GM19455 (cell line): Measurements from ENCODE around the gene STEEP1.
"Not testable (repeated sequence)": the region's sequence is repeated elsewhere in the genome, so short reads cannot be mapped to it uniquely, and the experiment has no call there.

Experiments
- ATAC-seq: cut with Tn5 transposase; IDR thresholded peaks from one replicate; pipeline ENCODE4 v1.9.1; 2021; ENCODE audit not compliant: unreplicated experiment

Gene STEEP1

DNA sequence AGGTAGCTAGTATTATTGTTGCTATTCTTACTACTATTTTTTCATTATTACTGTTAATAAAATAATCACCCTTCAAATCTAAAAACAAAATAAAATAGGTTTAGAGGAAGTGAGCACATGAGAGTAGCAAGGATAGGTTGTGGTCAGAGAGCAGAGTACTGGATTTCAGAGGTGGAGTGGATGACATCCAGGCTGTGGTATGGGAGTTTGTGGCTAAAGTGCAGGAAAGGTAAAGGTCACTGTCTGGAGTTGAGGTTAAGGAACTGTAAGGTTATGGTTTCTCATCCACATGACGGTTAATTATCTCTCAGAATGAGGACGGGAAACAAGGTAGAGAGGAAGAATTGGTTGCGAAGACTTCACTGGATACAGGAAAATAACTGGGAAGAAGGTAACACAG is 27.7 kb downstream of the STEEP1 start:
- no peak for ATAC-seq

DNA sequence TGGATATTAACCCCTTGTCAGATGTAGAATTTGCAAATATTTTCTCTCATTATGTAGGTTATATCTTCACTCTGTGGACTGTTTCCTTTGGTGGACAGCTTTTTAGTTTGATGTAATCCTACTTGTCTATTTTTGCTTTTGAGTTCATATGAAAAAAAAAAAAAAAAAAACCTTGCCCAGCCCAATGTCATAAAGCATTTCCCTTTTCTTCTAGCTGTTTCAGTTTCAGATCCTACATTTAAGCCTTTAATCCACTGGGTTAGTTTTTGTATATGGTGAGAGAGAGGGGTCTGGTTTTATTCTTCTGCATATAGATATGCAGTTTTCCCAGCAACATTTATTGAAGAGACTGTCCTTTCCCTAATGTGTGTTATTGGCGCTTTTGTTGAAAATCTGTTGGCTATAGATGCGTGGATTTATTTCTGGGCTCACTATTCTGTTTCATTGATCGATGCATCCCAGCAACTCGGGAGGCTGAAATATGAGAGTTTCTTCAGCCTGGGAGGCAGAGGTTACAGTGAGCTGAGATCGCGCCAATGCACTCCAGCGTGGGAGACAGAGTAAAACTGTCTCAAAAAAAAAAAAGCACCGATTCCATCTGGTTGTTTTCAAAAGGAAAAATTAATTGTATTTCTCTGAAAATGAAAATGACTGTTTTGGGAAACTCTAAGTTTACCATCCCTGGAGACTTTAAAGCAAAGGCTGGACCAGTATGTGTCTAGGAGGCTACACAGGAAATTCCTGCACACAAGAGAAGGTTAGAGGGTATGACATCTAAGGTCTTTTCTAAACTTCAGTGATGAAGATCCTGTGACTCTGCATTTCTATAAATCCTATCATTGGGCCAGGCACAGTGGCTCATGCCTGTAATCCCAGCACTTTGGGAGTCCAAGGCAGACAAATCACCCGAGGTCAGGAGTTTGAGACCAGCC is 35.6 kb downstream of the STEEP1 start:
- ATAC-seq = no peak

GRCh38 chrX:119523664-119524184 is 41.5 kb downstream of the STEEP1 start:
- no peak for ATAC-seq

DNA sequence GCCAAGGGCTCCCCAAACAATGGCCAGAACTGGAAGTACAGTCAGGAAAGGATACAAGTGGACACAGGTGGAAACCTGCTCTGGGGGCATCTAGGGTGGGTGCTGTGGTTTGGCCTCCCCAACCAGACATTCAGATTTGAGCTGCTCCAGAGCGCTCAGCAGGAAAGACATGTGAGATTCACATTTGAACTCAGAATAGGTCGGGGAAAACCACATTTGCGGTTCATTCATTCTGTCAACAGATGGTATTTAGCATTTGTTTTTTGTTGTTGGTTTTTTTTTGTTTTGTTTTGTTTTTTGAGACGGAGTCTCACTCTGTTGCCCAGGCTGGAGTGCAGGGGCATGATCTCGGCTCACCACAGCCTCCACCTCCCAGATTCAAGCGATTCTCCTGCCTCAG is 44.0 kb downstream of the STEEP1 start:
- no peak for ATAC-seq

DNA sequence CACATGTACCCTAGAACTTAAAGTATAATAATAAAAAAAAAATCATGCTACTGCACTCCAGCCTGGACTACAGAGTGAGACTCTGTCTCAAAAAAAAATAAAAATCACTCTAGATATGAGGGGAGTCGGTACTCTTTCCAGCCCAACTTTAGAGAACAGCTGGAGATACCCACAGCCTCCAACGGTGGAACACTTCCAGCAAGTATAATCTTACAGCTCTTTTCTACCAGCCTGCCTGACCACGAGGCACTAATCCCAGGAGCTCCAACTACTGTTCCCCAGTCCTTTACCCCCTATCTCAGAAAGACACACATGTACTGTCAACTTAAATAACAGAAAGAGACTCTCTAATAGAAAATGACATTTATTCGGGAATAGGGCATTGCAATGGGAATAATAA is 46.8 kb downstream of the STEEP1 start:
- ATAC-seq = no peak

DNA sequence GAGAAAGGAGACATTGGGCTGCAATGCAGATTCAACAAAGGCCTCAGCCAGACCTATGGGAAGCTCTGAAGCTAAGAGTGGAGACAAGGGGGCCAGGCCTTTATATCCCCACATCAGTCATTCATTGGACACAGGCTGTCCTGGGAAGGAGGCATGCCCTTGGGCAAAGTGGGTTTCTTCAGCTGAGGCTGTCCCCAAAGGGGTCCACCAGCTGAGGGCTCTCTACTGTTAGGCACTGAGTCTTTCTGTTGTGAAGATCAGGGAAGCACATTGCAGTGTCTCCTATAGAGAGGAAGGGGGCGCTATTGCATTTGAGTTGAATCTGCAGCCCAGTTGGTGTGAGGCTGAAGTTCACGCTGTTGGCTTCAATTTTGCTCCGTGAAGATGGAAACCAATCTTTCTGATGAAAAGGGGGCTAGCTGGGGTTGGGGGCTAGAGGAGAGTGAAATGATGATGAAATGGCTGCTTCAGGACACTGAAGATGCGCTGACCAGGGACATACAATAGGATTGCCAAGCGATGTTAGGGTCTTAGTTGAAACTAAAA is 49.0 kb downstream of the STEEP1 start:
- peak; percentile 71 for ATAC-seq

DNA sequence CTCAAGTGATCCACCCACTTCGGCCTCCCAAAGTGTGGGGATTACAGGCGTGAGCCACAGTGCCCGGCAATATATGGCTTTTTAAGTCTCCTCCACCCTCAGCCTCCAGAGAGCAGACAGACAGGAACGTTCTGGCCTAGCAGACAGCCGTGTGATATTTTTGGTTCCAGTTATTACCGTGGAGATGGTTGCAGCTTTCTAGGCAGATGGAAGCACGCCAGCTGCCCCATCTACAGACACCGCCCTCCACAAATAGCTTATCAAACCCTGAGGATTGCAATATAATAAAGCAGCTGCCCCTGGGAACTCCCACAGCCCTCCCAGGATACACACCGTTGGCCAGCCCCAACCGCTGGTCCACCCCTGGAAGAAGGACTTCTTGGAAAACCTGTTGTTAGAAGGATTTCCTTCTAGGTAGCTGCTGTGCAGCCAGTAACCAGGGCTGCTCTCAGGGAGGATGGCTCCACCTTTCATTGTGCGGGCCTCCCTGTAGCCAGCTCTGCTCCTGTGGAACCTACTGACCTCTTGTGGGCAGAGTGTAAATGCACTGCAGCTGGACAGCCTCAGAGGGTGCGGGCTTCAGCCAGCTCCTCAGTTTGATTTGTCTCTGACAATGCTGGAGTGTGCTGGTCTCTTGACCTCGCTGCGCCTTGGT is 52.9 kb downstream of the STEEP1 start:
- no peak for ATAC-seq

- no peak for ATAC-seq
These were observed 58.0 kb downstream of the STEEP1 start for GRCh38 chrX:119507206-119507605.

DNA sequence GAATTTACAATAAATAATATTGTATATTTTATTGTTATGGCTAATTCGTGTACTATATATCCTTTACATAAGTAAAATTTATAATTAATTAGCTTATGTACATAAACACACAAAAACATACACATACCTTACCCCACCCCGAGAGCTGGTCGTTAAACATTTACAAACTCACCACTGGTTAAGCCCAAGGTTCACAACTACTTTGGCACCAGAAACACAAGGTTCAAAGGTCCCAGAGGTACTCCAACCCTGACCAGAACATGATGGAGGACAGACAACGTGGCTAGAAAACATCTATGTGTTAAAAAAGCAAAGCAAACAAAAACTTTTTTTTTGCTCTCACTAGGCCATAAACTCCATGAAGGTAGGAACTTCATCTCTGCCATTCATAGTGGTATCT is 59.3 kb downstream of the STEEP1 start:
- no peak for ATAC-seq

DNA sequence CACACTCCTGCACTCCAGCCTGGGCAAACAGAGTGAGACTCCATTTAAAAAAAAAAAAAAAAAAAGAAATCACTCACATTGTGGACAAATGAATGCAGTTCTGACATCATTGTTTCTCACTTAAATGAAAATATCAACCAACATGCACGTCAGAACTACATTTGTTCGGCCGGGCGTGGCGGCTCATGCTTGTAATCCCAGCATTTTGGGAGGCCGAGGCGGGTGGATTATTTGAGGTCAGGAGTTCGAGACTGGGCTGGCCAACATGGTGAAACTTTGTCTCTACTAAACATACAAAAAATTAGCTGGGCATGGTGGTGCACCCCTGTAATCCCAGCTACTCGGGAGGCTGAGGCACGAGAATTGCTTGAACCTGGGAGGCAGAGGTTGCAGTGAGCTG is 60.1 kb downstream of the STEEP1 start:
- not testable (repeated sequence) for ATAC-seq

DNA sequence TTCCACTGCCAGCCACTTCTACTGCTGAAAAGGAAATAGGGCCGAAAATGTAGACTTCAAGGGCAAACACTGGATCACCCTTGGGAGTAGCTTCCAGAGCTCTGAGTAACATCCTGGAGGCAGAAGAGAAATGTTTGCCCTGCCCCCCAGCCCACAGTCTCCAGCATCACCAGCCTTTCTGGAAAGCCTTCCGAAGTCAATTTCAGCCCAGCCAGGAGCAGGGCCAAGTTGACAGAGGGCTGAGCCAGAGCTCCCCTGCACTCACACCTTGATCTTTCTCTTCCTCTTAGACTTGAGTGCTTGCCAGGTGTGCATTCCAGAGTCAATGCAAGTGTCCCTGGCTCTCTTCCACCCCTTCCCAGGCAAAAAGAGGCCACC is 61.7 kb downstream of the STEEP1 start:
- ATAC-seq = no peak

DNA sequence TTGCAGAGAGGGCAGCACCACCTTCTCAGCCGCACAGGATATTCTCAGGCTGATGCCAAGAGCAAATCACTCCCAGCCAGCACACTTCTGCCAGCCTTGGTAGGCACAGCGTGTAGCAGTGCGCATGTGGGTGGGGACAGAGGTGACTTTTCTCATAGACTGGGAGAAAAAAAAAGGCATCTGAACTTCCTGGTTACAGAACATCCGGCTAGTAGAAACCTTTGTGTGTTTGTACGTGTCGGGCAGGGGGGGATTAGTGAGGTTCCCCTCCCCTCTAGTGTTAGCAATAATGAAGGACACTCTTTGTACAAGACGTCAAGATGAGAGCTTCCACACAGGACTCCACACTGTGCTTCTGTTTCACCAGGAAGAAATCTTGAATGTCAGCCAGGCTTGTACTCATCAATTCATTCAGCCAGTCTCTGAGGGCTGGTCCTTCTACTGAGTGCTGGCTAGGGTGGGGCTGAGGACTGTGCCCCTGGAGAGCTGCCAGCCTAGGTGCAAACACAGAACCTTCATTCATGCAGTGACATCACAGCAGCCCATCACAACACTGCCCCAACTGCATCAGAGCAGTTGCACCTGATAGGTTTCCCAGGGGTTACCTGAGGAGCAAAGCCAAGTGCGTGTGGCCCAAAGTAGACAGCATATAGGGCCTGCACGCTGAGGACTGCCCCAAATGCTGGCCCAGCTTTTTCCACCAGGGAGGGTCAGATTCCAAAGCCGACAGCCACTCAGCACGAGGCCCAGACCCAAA is 62.3 kb downstream of the STEEP1 start:
- no peak for ATAC-seq

DNA sequence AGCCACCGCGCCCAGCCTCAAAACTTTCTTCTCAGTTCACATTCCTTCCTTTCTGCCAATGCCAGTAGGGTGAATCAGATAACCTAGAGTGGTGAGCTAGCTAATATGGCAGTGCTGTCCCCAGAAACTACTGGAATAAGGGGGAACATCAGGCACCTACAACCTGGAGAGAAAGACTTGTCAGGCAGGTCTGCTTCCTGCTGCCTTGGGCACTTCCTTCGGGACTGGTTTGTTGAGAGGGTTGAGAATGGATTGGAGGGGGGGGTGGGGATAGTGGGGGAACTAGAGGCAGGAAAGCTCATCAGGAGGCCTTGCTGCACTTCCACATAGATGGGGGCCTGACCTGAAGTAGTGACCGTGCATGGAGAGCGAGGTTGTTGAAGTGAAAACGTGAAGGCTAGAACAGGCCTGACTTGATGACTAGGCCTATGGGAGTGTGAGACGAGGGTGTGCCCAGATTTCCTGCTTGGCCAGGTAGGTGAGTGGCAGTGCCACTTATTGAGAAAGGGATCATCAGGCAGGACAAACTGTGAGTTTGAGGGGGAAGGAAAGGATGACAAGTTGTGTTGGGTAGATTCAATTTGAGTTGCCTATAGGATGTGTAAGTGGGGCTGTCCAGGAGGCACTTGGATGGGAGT is 63.6 kb downstream of the STEEP1 start:
- no peak for ATAC-seq

- ATAC-seq = no peak
These were observed 65.0 kb downstream of the STEEP1 start for GRCh38 chrX:119500061-119500800.

GRCh38 chrX:119497185-119497584 is 68.0 kb downstream of the STEEP1 start:
- ATAC-seq = no peak

- ATAC-seq = no peak
These were observed 69.2 kb downstream of the STEEP1 start for GRCh38 chrX:119495734-119496726.

DNA sequence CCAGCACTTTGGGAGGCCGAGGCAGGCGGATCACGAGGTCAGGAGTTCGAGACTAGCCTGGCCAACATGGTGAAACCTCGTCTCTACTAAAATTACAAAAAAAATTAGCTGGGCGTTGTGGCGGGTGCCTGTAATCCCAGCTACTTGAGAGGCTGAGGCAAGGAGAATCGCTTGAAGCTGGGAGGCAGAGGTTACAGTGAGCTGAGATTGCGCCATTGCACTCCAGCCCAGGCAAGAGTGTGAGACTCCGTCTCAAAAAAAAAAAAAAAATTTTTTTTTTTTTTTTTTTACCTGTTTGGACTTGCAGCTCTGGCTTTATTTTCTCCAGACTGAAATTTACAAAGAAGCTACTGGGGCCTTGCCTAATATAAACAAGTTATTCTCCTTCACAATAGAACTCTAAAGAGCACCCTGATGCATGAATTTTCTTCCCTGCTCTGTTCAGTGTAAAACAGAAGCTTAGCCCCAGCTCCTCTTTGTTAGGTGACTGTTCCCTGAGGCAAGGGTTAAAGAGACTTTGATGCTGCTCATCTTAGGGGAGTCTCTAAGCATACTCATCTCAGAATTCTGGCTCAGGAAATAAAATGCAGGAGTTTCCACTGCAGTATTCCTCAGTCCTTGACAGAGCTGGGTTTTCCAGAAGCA is 71.2 kb downstream of the STEEP1 start:
- ATAC-seq = not testable (repeated sequence)

DNA sequence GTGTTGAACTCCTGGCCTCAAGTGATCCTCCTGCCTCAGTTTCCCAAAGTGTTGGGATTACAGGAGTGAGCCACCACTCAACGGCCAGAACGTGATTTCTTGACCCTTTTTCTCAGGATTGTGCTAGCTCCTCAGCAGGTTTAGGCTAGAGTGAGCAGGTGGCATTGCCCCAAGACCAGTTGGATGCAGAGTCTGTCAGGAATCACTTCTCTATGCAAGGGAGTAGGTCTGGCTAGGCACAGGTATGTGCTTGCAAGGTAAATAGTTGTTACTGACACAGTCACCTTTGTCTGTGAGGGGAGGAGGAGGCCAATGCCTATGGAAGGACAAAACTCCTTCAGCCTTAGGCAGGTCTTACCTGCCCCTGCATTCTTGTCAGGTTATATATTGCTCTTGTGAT is 72.7 kb downstream of the STEEP1 start:
- ATAC-seq = no peak
